ENCODE results near the gene PCDH18.
"Not testable (repeated sequence)": the region's sequence is repeated elsewhere in the genome, so short reads cannot be mapped to it uniquely, and the experiment has no call there.

PCDH18 gene

GRCh38 chr4:137541181-137541580 lies 8.9 kb upstream of the PCDH18 start:
- Histone ChIP-seq H3K9ac (ENCODE audit: low read depth, low read length) (no peak overlapping the region), H3K9me3 (ENCODE audit: control insufficient read depth, insufficient read depth, low read length) (no peaks in the 10 kb centered on the region), H3K36me3 (ENCODE audit: control insufficient read depth, insufficient read depth, low read length) (no peaks in the 10 kb centered on the region), H3K4me3 (ENCODE audit: low read depth, low read length) (no peak overlapping the region), H3K27me3 (ENCODE audit: control insufficient read depth, insufficient read depth, low read length) (no peaks in the 10 kb centered on the region), H3K4me1 (ENCODE audit: control insufficient read depth, insufficient read depth, low read length) (peaks cover 49% of the 10 kb centered on the region)

GRCh38 chr4:137540356-137540755 lies 8.1 kb upstream of the PCDH18 start:
- H3K9ac ChIP-seq (ENCODE audit: low read depth, low read length): no peak overlapping the region
- no peaks in the 10 kb centered on the region for H3K9me3 ChIP-seq (ENCODE audit: control insufficient read depth, insufficient read depth, low read length)
- H3K27me3 ChIP-seq (ENCODE audit: control insufficient read depth, insufficient read depth, low read length): no peaks in the 10 kb centered on the region
- peaks cover 50% of the 10 kb centered on the region for H3K4me1 ChIP-seq (ENCODE audit: control insufficient read depth, insufficient read depth, low read length)
- H3K4me3 ChIP-seq (ENCODE audit: low read depth, low read length): no peak overlapping the region
- H3K36me3 ChIP-seq (ENCODE audit: control insufficient read depth, insufficient read depth, low read length): no peaks in the 10 kb centered on the region

- H3K9me3 ChIP-seq (ENCODE audit: control insufficient read depth, insufficient read depth, low read length): no peaks in the 10 kb centered on the region
- no peak overlapping the region for H3K4me3 ChIP-seq (ENCODE audit: low read depth, low read length)
- no peak overlapping the region for H3K9ac ChIP-seq (ENCODE audit: low read depth, low read length)
- no peaks in the 10 kb centered on the region for H3K36me3 ChIP-seq (ENCODE audit: control insufficient read depth, insufficient read depth, low read length)
- no peaks in the 10 kb centered on the region for H3K27me3 ChIP-seq (ENCODE audit: control insufficient read depth, insufficient read depth, low read length)
- peaks cover 50% of the 10 kb centered on the region for H3K4me1 ChIP-seq (ENCODE audit: control insufficient read depth, insufficient read depth, low read length)
These were observed 6.2 kb upstream of the PCDH18 start for GRCh38 chr4:137538526-137538925.

GRCh38 chr4:137537807-137538206 lies 5.5 kb upstream of the PCDH18 start:
- H3K4me3 ChIP-seq (ENCODE audit: low read depth, low read length); H3K9ac ChIP-seq (ENCODE audit: low read depth, low read length); H3K36me3 ChIP-seq (ENCODE audit: control insufficient read depth, insufficient read depth, low read length); H3K9me3 ChIP-seq (ENCODE audit: control insufficient read depth, insufficient read depth, low read length); H3K27me3 ChIP-seq (ENCODE audit: control insufficient read depth, insufficient read depth, low read length): not testable (repeated sequence)
- H3K4me1 ChIP-seq (ENCODE audit: control insufficient read depth, insufficient read depth, low read length): peaks cover 51% of the 10 kb centered on the region

- peaks cover 42% of the 10 kb centered on the region for H3K4me1 ChIP-seq (ENCODE audit: control insufficient read depth, insufficient read depth, low read length)
- H3K4me3 ChIP-seq (ENCODE audit: low read depth, low read length): no peak overlapping the region
- H3K9me3 ChIP-seq (ENCODE audit: control insufficient read depth, insufficient read depth, low read length): no peaks in the 10 kb centered on the region
- no peaks in the 10 kb centered on the region for H3K36me3 ChIP-seq (ENCODE audit: control insufficient read depth, insufficient read depth, low read length)
- no peak overlapping the region for H3K9ac ChIP-seq (ENCODE audit: low read depth, low read length)
- no peaks in the 10 kb centered on the region for H3K27me3 ChIP-seq (ENCODE audit: control insufficient read depth, insufficient read depth, low read length)
These were observed 4.7 kb upstream of the PCDH18 start for GRCh38 chr4:137536789-137537561.

- Histone ChIP-seq H3K9me3 (ENCODE audit: control insufficient read depth, insufficient read depth, low read length) (no peaks in the 10 kb centered on the region), H3K36me3 (ENCODE audit: control insufficient read depth, insufficient read depth, low read length) (no peaks in the 10 kb centered on the region), H3K4me3 (ENCODE audit: low read depth, low read length) (no peak overlapping the region), H3K9ac (ENCODE audit: low read depth, low read length) (no peak overlapping the region), H3K27me3 (ENCODE audit: control insufficient read depth, insufficient read depth, low read length) (no peaks in the 10 kb centered on the region), H3K4me1 (ENCODE audit: control insufficient read depth, insufficient read depth, low read length) (peaks cover 33% of the 10 kb centered on the region)
These were observed 3.4 kb upstream of the PCDH18 start for GRCh38 chr4:137535718-137536117.

- Histone ChIP-seq H3K4me1 (ENCODE audit: control insufficient read depth, insufficient read depth, low read length) (peaks cover 37% of the 10 kb centered on the region), H3K27me3 (ENCODE audit: control insufficient read depth, insufficient read depth, low read length) (no peaks in the 10 kb centered on the region), H3K9me3 (ENCODE audit: control insufficient read depth, insufficient read depth, low read length) (no peaks in the 10 kb centered on the region), H3K36me3 (ENCODE audit: control insufficient read depth, insufficient read depth, low read length) (peaks cover 7% of the 10 kb centered on the region), H3K9ac (ENCODE audit: low read depth, low read length) (no peak overlapping the region), H3K4me3 (ENCODE audit: low read depth, low read length) (no peak overlapping the region)
These were observed 2.2 kb upstream of the PCDH18 start for GRCh38 chr4:137534516-137534915.

GRCh38 chr4:137533855-137534254 lies 1.6 kb upstream of the PCDH18 start:
- Histone ChIP-seq H3K9ac (ENCODE audit: low read depth, low read length) (no peak overlapping the region), H3K4me3 (ENCODE audit: low read depth, low read length) (no peak overlapping the region), H3K9me3 (ENCODE audit: control insufficient read depth, insufficient read depth, low read length) (no peaks in the 10 kb centered on the region), H3K36me3 (ENCODE audit: control insufficient read depth, insufficient read depth, low read length) (peaks cover 10% of the 10 kb centered on the region), H3K27me3 (ENCODE audit: control insufficient read depth, insufficient read depth, low read length) (no peaks in the 10 kb centered on the region), H3K4me1 (ENCODE audit: control insufficient read depth, insufficient read depth, low read length) (peaks cover 37% of the 10 kb centered on the region)

- Histone ChIP-seq H3K4me1 (ENCODE audit: control insufficient read depth, insufficient read depth, low read length) (peaks cover 37% of the 10 kb centered on the region), H3K4me3 (ENCODE audit: low read depth, low read length) (peak overlapping the region; percentile 87), H3K9ac (ENCODE audit: low read depth, low read length) (peak overlapping the region; percentile 38), H3K27me3 (ENCODE audit: control insufficient read depth, insufficient read depth, low read length) (no peaks in the 10 kb centered on the region), H3K36me3 (ENCODE audit: control insufficient read depth, insufficient read depth, low read length) (peaks cover 10% of the 10 kb centered on the region), H3K9me3 (ENCODE audit: control insufficient read depth, insufficient read depth, low read length) (no peaks in the 10 kb centered on the region)
These were observed 559 bp upstream of the PCDH18 start for GRCh38 chr4:137532869-137533236.

- Histone ChIP-seq H3K4me1 (ENCODE audit: control insufficient read depth, insufficient read depth, low read length) (peaks cover 31% of the 10 kb centered on the region), H3K36me3 (ENCODE audit: control insufficient read depth, insufficient read depth, low read length) (peaks cover 10% of the 10 kb centered on the region), H3K9ac (ENCODE audit: low read depth, low read length) (peak overlapping the region; percentile 58), H3K27me3 (ENCODE audit: control insufficient read depth, insufficient read depth, low read length) (no peaks in the 10 kb centered on the region), H3K9me3 (ENCODE audit: control insufficient read depth, insufficient read depth, low read length) (no peaks in the 10 kb centered on the region), H3K4me3 (ENCODE audit: low read depth, low read length) (peak overlapping the region; percentile 87)
These were observed 917 bp downstream of the PCDH18 start for GRCh38 chr4:137531168-137531985.

- peak overlapping the region; percentile 87 for H3K4me3 ChIP-seq (ENCODE audit: low read depth, low read length)
- peaks cover 21% of the 10 kb centered on the region for H3K4me1 ChIP-seq (ENCODE audit: control insufficient read depth, insufficient read depth, low read length)
- H3K9me3 ChIP-seq (ENCODE audit: control insufficient read depth, insufficient read depth, low read length): no peaks in the 10 kb centered on the region
- H3K9ac ChIP-seq (ENCODE audit: low read depth, low read length): no peak overlapping the region
- H3K27me3 ChIP-seq (ENCODE audit: control insufficient read depth, insufficient read depth, low read length): no peaks in the 10 kb centered on the region
- peaks cover 14% of the 10 kb centered on the region for H3K36me3 ChIP-seq (ENCODE audit: control insufficient read depth, insufficient read depth, low read length)
These were observed 2.1 kb downstream of the PCDH18 start for GRCh38 chr4:137530176-137530575.

GRCh38 chr4:137529432-137529831 lies 2.9 kb downstream of the PCDH18 start:
- peak overlapping the region; percentile 87 for H3K4me3 ChIP-seq (ENCODE audit: low read depth, low read length)
- H3K9me3 ChIP-seq (ENCODE audit: control insufficient read depth, insufficient read depth, low read length): no peaks in the 10 kb centered on the region
- H3K4me1 ChIP-seq (ENCODE audit: control insufficient read depth, insufficient read depth, low read length): peaks cover 17% of the 10 kb centered on the region
- H3K36me3 ChIP-seq (ENCODE audit: control insufficient read depth, insufficient read depth, low read length): peaks cover 14% of the 10 kb centered on the region
- no peak overlapping the region for H3K9ac ChIP-seq (ENCODE audit: low read depth, low read length)
- no peaks in the 10 kb centered on the region for H3K27me3 ChIP-seq (ENCODE audit: control insufficient read depth, insufficient read depth, low read length)

All from iPS-15b (cell line).